ENCODE results near the gene RNFT2.
"Not testable (repeated sequence)": the region's sequence is repeated elsewhere in the genome, so short reads cannot be mapped to it uniquely, and the experiment has no call there.

RNFT2 gene

DNA sequence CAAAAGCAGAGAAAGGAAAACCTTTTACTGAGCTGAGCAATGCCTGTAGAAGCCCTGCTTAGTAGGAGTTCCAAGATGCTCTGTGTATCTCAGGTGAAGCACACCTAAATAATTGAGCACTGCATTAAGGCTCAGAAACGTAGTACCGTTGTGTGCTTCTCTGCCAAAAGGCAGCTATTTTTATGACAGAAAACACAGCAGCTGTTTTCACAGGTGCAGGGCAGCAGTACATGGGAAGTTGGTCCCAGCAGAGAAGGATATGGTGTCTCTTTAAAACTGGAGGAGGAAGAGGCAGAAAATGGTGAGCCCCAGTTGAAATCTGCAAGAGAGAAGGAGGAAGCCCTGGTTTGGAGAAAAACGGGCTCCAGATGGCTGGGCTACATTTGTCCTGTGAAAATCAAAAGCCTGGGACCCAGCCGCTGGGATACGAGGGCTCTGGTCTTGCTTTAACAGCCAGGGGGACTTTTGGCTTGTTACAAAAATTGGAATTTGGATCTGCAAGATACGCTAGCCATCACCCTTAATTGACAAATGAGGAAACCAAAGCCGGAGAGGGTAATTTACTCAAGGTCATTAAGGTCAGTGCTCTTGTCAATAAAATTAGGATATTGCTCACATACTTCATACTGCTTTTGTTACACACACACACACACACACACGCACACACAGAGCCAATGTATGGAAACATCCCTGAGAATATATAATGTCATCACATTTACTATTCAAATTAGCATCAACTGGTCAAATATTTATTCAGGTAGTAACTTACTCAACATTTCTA is 27.6 kb upstream of the RNFT2 start:
- DNase-seq = no peak

DNA sequence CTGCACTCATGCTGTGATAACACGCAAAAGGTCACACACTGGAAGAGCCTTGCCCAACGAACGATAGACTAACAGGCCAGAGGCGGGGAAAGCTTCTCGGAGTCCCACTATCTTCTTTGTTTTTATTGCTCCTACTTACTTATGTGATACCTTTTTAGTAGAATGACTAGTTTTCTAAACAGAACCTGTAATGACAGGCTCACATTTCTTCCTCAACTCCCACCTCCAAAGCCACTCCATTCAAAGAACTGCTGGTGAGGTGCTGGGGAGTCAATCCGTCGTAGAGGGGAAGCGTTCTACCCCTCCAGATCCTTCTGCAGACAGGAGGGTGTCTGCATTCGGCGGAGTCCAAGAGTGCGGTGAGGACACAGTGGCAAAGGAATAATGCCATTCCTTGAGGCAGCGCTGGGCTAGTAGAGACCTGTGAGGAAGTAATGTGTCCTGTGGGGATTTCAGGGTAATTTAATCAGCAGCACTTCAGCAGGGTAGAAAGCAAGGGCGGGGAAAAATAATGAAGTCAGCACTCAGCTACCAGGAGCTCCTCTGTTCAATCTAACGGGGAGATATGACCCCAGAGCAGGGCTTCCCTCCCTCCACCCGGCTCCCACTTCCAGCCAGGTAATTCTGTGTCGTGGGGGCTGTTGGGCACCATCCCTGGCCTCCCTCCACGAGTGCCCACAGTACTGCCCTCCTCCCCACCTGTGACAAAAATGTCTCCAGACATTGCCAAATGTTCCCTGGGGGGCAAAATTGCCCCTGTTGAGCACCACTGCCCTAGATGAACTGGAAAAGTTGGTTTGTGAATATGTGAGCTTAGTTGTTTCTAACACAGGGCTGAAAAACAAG is 25.4 kb upstream of the RNFT2 start:
- DNase-seq = no peak

DNA sequence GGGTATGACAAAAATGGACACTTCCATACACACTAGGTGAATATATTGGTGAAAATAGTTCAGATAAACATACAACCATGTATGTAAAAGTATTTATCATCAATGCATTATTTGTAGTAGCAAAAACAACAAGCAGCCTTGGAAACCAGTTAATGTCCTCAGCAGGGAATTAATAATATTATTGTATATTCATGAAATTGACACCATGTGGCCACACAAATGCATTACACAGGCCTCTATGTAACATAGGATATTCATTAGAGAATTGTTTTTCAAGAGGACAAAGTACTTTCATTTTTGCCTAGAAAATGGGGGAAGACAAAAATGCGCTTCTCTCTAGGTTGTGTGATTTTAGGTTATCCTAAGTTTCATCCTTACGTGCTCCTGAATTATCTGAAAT is 24.6 kb upstream of the RNFT2 start:
- DNase-seq = no peak

- no peak for DNase-seq
Measured at GRCh38 chr12:116714175-116714574, 23.9 kb upstream of the RNFT2 start.

- no peak for DNase-seq
Measured at GRCh38 chr12:116717466-116718437, 20.4 kb upstream of the RNFT2 start.

- DNase-seq = no peak
Measured at GRCh38 chr12:116718655-116719454, 19.3 kb upstream of the RNFT2 start.

GRCh38 chr12:116719731-116720528 is 18.2 kb upstream of the RNFT2 start:
- DNase-seq = no peak

DNA sequence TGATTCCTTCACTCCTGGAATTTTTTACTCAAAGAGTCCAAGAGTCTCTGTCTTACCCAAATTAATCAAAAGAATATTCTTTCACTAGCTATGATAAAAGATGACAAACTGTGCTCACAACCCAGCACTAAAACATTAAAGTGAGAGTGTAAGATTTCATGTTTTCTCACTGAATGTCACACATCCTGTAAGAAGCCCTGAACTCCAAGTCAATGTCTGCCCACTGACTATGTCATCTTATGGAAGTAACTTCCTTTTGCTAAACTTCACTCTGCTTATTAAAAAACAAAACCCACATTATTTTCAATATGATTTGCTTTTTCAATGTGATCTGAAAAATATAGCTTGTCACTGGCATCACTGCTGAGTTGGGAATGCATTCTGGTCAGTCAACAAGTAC is 15.9 kb upstream of the RNFT2 start:
- DNase-seq = no peak

DNA sequence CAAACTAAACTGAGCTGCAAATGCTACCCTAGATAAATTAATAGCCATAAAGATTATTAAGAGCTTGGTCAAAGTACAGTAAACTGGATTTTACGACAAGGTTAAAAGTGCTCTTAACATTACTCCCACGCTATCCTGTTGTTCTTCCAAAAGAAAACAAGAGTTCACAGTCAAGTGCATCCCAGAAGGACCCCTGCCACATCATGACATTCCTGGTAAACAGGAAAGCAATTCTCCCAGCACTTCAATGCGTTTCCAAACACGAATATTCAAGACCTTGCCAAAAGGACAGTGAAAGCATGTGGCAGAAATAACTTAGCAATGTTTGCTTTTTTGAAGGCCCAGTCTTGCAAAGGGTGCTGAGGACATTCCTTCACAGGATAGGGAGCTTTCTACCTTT is 11.4 kb upstream of the RNFT2 start:
- DNase-seq = no peak

- no peak for DNase-seq
Measured at GRCh38 chr12:116727261-116727660, 10.9 kb upstream of the RNFT2 start.

DNA sequence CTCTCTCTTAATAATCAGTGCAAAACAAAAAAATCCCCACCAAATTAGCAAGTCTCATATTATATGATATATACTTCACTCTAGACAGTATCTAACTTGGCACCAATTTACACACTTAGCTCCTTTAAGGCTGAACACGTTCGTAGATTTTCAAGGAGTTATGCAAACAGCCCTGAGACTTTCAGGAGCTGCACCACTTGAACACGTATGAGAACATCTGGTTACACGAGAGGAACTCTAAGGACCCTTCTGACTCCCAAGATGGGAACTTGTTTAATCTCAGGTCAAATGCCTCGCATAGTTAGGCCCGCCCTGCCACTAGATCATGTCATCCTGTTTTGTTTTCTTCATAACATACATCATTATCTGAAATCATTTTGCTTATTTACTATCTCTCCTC is 10.2 kb upstream of the RNFT2 start:
- DNase-seq = no peak

- DNase-seq = no peak
Measured at GRCh38 chr12:116731801-116732200, 6.3 kb upstream of the RNFT2 start.

- no peak for DNase-seq
Measured at GRCh38 chr12:116734156-116734768, 3.9 kb upstream of the RNFT2 start.

DNA sequence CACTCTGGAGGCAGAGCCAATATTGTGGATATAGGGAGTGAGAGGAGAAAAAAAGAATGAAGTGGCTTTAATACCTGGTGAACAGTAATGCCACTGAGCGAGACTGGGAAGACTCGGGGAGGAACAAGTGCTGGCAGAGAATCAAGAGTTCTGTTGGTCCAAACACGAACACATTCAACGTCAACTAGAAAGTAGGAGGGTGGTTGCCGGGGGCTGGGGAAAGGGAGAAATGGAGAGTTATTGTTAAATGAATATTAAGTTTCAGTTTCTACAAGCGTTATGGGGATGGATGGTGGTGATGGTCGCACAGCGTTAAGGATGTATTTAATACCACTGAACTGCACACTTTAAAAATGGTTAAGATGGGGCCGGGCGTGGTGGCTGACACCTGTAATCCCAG is 3.0 kb upstream of the RNFT2 start:
- DNase-seq = no peak

- no peak for DNase-seq
Measured at GRCh38 chr12:116735951-116736599, 2.0 kb upstream of the RNFT2 start.

DNA sequence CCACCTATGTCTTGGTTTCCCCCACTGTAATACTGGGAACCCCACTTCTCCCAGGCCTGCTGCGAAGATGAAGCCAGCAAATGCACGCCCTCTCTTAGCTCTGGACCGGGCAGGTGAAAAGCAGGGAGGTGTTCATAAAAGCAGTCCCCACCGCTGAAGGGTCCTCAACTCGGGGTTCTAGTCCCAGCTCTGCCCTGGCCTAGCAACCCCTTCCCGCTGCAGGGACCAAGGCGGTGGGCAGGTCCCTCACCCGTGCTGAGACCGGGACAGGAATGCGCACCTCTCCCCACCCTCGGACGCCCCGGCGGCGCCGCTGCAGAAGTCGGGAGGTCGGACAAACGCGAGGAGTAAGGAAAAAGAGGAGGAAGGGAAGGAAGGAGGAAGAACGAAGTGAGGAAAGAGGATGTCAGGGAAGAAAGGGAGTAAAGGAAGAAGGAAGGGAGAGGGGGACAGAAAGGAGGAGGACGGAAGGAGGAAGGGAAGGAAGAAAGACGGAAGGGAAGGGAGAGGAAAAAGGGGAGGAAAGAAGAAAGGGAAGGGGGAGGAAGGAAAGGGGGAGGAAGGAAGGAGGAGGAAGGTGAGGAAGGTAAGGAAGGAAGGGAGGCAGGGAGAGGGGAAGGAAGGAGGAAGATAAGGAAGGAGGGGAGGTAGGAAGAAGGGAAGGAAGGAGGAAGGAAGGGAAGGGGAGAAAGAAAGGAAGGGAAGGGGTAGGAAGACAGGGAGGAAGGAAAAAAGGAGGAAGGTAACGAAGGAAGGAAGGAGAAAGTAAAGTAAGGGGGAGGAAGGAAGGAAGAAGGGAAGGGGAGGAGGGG is 947 bp upstream of the RNFT2 start:
- no peak for DNase-seq

DNA sequence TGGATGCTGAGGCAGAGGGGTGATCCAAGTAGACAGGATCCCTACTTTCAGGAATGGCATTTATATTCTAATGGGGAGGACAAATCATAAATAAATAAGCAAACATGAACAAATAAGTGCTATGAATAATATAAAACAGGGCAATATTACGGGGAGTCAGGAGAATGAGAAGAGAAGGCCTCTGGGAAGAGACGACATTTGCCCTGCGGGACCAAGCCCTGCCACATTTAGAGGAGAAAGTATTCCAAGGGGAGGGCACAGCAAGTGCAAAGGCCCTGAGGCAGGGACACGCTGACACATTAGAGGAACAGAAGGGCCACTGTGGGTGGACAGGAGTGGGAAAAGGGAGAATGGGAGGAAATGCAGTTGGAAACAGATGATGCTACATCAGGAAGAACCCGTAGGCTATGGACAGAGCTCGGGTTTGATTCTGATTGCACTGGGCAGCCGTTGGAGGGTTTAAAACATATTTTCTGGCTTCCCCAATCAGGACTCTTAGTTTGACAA is 1.3 kb downstream of the RNFT2 start:
- DNase-seq = no peak

- not testable (repeated sequence) for DNase-seq
Measured at GRCh38 chr12:116742787-116743186, 4.7 kb downstream of the RNFT2 start.

GRCh38 chr12:116744766-116745165 is 6.7 kb downstream of the RNFT2 start:
- no peak for DNase-seq
